GM19193 (cell line): ENCODE results near the gene FNTB.

Experiments used
- POLR2A ChIP-seq: IDR thresholded peaks from 4 replicates; pipeline ENCODE4 v1.6.1; 2011; ENCODE audit not compliant: insufficient read depth, insufficient read length; ENCODE audit errors: extremely low read depth

The FNTB gene

DNA sequence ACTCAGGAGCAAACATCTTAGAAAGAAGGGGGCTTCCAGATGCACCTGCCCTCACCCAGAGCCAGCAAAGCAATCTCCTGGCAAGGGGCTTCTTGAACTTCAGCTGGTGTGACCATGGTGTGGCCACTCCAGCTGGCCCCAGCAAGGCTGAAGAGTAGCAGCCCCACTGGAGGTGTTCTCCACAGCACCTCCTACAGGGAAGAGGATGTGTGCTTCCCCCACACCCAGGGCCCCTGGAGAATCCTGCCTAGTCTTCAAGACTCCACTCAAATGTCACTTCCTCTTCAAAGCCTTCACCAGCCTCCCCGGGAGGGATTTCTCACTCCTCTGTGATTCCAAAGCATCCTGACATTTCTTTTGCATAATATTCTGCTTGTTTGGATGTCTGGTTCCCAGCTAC is 23.1 kb upstream of the FNTB start:
- no peak for TF ChIP-seq POLR2A

GRCh38 chr14:64965356-64966000 is 21.2 kb upstream of the FNTB start:
- TF ChIP-seq POLR2A = no peak

GRCh38 chr14:64966976-64967375 is 19.7 kb upstream of the FNTB start:
- no peak for TF ChIP-seq POLR2A

DNA sequence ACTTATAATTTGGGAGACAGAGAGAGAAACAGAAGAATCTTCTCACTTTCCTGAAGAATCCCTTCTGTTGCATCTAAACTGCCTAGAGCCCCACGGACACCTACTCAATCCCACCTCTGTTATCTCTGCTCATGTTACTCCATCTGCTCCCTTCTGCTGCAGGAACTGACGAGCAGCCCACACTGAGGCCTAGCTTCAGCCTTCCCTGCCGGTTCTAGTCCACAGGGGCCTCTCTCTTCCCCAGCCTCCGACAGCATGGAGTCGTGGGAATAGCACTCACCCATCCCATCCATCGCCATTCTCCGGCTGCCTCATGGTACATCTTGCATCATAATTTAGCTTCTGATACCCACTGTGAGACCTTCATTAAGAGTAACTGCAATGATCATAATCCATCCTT is 18.5 kb upstream of the FNTB start:
- TF ChIP-seq POLR2A = no peak

DNA sequence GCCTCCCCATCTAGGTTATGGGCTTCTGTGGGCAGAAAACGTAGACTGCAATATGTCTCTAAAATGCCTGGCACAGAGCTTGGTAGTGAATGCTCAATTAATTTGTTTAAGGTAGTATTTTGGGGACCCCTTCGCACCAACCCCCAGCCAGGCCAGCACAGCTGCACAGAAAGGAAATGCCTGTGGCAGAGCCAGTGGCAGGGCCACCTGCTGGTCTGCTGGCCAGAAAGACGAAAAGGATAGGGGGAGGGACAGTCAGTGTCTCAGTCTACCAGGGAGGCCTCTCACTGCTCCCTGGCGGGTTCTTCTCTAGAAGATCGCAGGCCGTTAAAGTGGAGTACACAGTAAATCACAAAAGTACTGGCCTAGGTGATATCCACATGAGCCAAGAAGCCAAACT is 18.0 kb upstream of the FNTB start:
- no peak for TF ChIP-seq POLR2A

- TF ChIP-seq POLR2A = no peak
Measured at GRCh38 chr14:64970041-64970440, 16.7 kb upstream of the FNTB start.

- no peak for TF ChIP-seq POLR2A
Measured at GRCh38 chr14:64970776-64971477, 15.8 kb upstream of the FNTB start.

- TF ChIP-seq POLR2A = no peak
Measured at GRCh38 chr14:64971491-64971942, 15.2 kb upstream of the FNTB start.

DNA sequence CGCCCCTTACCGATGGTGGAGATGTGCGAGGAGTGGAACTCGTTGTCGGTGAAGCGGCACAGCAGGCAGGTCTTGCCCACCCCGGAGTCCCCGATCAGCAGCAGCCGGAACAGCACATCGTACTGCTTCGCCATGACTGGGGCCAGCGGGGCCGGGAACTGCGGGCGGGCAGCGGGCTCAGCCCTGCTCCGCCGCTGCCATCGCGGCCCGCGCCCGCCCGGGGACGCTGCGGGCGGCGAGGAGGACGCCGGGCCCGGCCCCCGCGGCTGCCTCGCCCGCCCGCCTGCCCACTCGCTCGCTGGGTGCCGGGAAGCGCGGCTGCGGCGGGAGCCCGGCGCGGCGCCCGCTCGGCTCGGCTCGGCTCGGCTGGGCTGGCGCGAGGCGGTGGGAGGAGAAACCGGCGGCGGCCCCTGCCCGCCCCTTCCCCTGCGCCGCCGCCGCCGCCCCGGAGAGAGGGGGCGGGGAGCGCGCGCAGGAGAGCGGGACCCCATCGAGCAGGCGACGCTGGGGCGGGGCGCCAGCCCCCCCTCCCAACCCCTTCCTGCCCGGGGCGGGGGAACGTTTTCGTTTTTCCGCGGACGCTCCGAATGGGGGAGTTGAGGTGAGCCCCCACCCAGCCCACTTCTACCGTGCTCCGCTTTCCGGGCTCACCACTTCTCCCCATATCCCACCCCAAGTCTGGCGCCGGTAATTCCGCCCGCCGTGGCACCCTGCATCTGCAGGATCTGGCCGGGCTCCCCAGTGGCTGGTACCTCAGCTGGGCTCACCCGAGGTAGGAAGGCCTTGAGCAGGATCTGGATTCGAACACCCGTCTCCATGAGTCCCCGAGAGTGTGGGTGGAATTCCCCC is 14.5 kb upstream of the FNTB start, which contains the start of gene RAB15:
Gene RAB15, minus strand, starts transcription at position 394 of the 849 bp plus-strand sequence. Its CDS starts 260 bp downstream, at position 134.
- TF ChIP-seq POLR2A = no peak

DNA sequence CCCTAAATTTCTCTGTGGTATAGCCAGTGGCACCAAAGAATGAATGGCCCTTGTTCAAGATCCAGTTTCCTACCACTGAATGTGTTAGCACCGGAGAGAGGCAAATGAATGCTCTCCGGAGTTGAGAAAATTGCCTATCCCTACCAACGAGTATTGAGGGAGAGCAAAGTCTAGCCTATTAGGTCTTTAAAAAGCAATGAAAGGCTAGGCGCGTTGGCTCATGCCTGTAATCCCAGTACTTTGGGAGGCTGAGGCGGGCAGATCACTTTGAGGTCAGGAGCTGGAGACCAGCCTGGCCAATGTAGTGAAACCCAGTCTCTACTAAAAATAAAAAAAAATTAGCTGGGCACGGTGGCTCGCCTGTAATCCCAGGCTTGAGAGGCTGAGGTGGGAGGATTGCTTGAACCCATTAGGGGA is 13.7 kb upstream of the FNTB start:
- TF ChIP-seq POLR2A = no peak

GRCh38 chr14:64973826-64974225 is 12.9 kb upstream of the FNTB start:
- no peak for TF ChIP-seq POLR2A

GRCh38 chr14:64974563-64974962 is 12.1 kb upstream of the FNTB start:
- no peak for TF ChIP-seq POLR2A

GRCh38 chr14:64979336-64980074 is 7.2 kb upstream of the FNTB start:
- TF ChIP-seq POLR2A = no peak

- no peak for TF ChIP-seq POLR2A
Measured at GRCh38 chr14:64983439-64984310, 3.0 kb upstream of the FNTB start.

DNA sequence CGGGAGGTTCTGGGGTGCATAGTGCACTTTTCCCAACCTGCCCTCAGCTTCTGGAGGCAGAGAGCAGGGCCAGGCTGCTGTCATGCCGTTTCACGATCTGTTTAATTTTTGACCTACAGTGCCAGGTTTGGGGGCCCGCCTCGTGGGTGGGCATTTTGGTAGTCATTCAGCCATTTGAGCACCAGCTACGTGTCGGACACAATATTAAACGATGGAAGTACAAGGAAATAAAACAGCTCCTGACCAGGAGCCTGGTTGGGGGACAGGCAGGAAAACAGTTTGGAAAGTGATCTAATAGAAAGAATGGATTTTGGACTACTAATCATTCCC is 708 bp downstream of the FNTB start:
- TF ChIP-seq POLR2A = no peak

GRCh38 chr14:64990296-64990695 is 3.6 kb downstream of the FNTB start:
- no peak for TF ChIP-seq POLR2A
